GM18526 (cell line): ENCODE measurements around the gene TMEM126A.
A peak's percentile ranks its signal among the peaks of the same experiment; 100 is the strongest.

Experiments
- POLR2A ChIP-seq: IDR thresholded peaks from 3 replicates; pipeline ENCODE4 v1.6.1; 2011; ENCODE audit not compliant: insufficient read length; ENCODE audit errors: extremely low read depth

TMEM126A gene

GRCh38 chr11:85680897-85681296 is 33.1 kb downstream of the TMEM126A start:
- no peak for TF ChIP-seq POLR2A

GRCh38 chr11:85682330-85683305 is 34.9 kb downstream of the TMEM126A start:
- peak; percentile 43 for TF ChIP-seq POLR2A

GRCh38 chr11:85685125-85685819 is 37.5 kb downstream of the TMEM126A start:
- TF ChIP-seq POLR2A = no peak

- TF ChIP-seq POLR2A = no peak
These were observed 38.2 kb downstream of the TMEM126A start, which contains the start of gene CCDC89 for GRCh38 chr11:85685820-85686459. Gene CCDC89 (minus strand): TSS chr11:85686195. CDS start chr11:85686130, 65 bp downstream.

GRCh38 chr11:85694385-85694980 is 46.7 kb downstream of the TMEM126A start:
- TF ChIP-seq POLR2A = no peak

- TF ChIP-seq POLR2A = no peak
These were observed 47.8 kb downstream of the TMEM126A start for GRCh38 chr11:85695546-85695945.

GRCh38 chr11:85697747-85698146 is 50.0 kb downstream of the TMEM126A start:
- TF ChIP-seq POLR2A = no peak

GRCh38 chr11:85698195-85698594 is 50.4 kb downstream of the TMEM126A start:
- no peak for TF ChIP-seq POLR2A

GRCh38 chr11:85699957-85700741 is 52.4 kb downstream of the TMEM126A start:
- no peak for TF ChIP-seq POLR2A

- TF ChIP-seq POLR2A = no peak
These were observed 57.2 kb downstream of the TMEM126A start for GRCh38 chr11:85704967-85705366.

- no peak for TF ChIP-seq POLR2A
These were observed 58.0 kb downstream of the TMEM126A start for GRCh38 chr11:85705800-85706199.
